GM12875 (cell line): Measurements from ENCODE around the gene SPRR4.
A peak's percentile ranks its signal among the peaks of the same experiment; 100 is the strongest.

ENCODE experiments used
- H3K4me3 ChIP-seq: one replicate; pipeline ENCODE4 v1.5.1; 2011; ENCODE audit warnings: low read depth, low read length, control low read depth
- CTCF ChIP-seq: IDR thresholded peaks from 2 replicates; pipeline ENCODE4 v1.5.1; 2011; ENCODE audit warnings: low read depth, mild to moderate bottlenecking, control low read depth, inconsistent platforms, low read length, moderate library complexity, borderline replicate concordance; ENCODE audit not compliant: insufficient read depth

The SPRR4 gene

GRCh38 chr1:152957561-152957960, 12.9 kb upstream of the SPRR4 start:
- TF ChIP-seq CTCF, result no peak
- no peak overlapping the region for H3K4me3 ChIP-seq

DNA sequence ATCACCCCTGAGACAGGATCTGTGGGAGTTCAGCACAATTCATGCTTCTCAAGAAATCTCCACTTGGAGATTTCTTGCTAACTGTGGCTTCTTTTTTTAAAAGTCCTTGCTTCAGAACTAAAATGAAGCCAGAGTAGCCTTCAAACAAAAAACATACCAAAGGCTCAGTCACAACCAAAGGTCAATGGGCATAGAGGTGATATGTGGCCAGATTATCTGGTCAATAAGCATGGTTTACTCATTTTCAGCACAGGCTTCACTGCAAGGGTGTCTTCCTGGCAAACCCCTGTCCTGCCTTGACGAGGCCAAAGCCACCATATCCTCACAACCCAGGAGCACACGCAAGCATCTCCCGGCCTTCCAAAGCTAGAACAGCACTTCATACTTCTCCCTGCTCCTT, 11.2 kb upstream of the SPRR4 start:
- H3K4me3 ChIP-seq, result no peak overlapping the region
- no peak for TF ChIP-seq CTCF

- H3K4me3 ChIP-seq, result no peak overlapping the region
- TF ChIP-seq CTCF, result no peak
These were observed 10.5 kb upstream of the SPRR4 start for GRCh38 chr1:152959801-152960451.

DNA sequence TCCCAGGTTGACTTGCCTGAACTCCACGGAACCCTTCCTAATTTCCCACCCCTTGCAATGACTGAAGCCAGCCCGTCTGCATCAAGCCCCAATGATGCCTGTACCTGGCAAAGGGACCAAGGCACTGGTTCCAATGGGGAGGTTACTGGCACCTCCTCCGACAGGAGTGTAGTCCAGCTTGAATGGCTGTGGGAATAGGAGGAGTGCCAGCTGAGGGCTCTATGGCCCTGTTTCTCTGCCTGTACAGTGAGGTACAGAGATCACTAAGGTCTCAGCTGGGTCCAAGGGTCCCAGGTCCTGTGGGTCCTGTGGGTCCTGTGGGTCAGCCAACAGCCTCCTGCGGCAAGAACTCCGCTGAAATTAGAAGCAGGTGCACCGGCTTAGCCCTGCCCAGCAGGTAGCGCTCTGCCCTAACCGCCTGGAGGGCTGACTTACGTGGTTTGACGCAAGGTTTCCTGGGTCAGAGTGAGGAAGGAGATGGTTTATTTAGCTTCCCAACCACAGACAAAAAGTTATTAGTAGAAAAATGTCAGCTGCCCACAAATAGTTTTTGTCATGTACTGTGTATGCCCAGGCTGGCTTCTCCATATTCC, 9.9 kb upstream of the SPRR4 start:
- H3K4me3 ChIP-seq, result no peak overlapping the region
- TF ChIP-seq CTCF, result peak; percentile 69

DNA sequence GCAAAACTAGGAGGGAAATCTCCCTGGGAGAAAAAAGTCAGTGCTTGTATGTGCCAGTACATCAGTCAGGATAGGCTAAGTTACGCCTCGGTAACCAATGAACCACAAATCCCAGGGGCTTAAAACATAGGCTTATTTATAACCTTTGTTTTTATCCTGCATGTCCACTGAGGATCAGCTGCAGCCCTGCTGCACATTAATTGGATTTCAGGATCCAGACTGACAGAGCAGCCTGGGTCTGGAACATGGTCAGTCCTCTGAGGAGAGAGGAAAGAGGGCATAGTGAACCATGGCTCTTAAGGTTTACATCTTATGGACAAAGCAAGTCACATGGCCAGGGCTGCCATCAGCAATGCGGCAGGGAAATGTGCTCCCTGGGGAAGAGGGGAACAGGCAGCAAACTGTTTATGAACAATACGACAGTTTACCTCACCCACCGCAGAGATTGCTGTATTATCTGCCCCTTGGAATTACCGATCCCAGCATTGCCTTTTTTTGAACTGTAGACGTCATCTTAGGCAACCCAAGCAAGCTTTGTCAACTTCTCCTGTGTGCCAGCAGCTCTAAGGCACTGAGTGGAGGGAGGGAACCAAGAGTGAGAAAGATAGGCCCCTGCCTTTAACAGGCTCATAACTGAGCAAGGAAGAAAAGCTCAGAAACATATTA, 9.1 kb upstream of the SPRR4 start:
- no peak overlapping the region for H3K4me3 ChIP-seq
- no peak for TF ChIP-seq CTCF

DNA sequence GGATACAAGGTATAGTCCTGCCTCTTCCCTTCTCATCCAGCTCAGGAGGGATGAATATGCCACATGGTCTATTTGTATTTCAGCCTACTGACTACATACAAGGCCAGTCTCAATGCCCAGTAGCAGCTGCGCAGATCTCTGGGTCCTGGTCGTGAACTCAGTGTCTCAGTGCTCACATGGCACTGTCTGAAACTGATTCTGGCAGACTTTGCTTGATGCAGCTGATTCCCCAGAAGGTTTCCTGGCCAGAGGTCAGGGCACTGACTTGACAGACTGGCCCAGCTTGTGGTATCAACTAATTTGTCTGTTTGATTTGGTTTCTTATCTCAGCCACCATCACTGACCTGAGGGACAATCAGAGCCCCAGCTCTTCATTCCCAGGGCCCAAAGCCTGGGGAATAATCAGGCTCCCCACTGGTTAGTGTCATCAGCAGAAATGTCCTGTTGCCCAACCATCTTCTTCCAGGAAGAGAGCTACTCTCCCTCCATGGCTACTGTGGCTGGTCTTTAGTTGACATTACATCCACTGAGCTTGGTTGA, 7.5 kb upstream of the SPRR4 start:
- no peak for TF ChIP-seq CTCF
- no peak overlapping the region for H3K4me3 ChIP-seq
